NOMO-1 treated with DMSO at 0.1 percent for 48 hours (cell line): ENCODE results near the gene TBC1D24.

ENCODE experiments used
- DNase-seq: peaks from one replicate; lab custom pipeline; 2025; ENCODE audit not compliant: unreplicated experiment; lab: John Stamatoyannopoulos, UW

TBC1D24 gene

DNA sequence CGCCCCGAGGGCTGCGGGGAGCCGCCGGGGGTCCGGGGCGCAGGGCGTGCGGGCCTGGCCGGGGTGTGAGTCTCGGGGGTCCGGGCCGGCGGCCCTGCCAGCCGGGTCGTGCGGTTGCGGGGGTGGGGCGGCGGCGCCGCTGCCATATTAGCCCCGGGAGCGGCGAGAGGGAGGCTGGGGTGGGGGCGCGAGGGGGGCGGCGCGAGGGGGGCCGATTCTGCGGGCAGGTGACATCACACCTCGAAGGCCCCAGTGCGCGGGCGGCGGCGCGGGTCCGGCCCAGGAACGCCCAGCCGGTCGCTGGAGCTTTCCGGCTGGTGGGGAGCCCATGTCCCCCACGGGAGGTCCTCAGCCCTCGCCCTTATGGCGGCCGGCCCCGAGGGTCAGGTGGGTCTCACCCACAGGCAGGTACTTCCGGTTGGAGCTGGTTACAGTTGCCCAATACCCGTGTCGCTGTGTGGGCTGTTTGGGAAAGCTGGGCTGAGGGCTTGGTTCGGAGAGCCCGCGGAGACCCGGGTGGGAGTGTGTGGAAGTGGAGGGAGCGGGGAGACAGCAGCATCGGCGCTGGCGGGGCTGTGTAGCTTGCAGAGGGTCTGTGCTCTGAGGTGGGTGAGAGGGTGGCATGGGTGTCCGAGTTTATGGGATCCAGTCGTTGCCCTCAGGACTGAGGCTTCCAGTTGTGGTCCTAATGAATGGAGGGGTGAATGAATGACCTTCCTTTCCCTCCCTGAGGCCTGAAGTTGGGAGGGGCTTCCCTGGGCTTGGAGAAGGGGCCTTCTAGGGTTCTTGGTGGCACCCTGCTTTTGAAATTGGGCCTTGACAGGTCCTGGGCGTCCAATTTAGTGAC is 39.6 kb downstream of the TBC1D24 start:
- DNase-seq: peak; percentile 2

DNA sequence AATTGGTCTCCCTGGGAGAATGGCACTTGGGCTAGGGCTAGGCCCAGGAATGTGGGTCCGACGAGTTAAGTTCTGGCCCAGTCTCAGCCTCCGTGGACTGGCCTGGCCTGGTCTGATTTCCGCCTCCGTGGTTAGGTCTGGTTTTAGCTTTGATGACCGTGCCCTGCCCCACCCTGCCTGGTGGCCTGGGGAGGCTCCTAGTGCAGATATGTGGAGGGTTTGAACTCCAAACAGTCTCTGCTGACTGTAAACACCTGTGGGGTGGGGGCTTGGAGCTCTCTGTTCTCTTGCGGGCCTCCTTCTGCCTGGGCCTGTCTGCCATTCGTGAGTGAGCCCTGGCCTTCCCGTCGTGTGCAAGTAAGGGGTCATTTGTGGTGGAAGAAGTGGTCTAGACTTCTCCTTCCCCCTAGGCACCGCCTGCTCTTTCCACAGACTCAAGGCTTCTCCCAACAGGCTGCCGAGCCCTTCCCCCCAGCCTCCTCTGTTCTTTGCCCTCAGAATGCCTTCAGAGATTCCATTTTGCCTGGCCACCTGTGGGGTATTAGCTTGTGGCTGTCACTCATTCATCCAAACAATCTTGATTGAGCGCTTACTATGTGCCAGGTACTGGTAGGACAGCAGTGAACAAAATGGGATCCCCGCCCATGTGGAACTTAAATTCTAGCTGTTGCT is 40.4 kb downstream of the TBC1D24 start:
- DNase-seq: peak; percentile 60

DNA sequence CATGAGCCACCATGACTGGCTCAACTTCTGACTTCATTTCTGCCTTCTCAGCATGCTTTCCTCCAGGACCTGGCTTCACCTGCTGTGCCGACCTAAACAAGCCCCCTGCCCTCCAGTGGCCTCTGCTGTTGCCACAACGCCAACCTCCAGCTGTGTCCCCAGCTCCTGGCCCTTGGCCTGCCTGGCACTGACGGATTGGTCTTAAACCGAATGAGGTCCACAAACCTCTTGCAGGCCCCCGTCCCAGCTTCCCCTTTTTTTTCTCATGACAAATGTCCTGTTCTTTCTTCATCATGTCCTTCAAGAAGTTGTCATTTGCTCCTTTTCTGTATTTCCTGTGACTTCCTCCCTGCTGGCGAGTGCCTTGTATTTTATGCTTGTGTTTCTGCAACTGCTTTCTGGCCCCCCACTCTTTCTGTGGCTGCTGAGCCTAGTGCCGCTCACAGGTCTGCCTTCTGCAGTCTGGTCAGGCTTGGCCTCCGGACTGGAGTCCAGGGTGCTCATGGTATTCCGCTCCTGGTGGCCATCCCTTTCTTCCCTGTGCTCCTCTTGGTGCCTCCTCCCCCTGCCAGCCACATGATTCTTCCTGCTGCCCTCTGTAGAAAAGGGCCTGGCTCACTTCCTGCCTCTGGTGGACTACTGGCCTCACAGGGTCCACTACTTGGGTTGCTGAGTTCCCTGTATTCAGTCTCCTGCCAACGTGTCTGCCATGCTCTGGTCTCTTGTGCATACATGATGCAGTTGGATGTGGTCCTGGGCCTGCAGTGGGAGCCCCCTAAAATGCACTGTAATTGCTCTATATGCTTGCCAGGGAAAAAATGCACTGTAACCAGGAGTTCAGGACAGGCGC is 41.7 kb downstream of the TBC1D24 start:
- peak; percentile 92 for DNase-seq

DNA sequence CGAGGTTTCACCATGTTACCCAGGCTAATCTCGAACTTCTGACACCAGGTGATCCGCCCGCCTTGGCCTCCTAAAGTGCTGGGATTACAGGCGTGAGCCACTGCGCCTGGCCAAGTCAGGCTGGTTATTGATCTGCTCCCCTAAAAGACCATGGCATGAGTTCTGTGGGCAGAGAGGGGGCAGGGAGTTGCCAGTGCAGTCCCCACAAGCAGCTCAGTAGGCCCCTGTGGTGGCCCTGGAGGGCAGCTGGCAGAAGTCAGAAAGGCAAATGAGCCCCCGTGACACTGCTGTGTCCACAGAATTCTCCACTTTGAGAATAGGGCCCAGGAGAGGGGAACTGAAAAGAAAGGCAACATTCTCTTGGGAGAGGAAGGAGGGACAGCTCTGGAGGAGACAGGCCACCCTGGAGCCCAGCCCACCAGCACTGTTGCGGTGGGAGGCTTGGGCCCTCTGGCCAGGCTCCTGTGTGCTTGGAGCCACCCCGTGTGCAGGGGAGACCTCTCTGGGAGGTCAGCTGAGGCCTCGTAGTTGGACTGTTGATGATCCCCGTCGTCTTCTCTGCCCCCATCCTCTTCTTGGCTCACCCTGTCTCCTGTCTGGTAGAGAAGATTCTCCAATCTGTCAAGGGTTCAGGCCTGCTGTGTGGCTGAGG is 43.2 kb downstream of the TBC1D24 start:
- no peak for DNase-seq

DNA sequence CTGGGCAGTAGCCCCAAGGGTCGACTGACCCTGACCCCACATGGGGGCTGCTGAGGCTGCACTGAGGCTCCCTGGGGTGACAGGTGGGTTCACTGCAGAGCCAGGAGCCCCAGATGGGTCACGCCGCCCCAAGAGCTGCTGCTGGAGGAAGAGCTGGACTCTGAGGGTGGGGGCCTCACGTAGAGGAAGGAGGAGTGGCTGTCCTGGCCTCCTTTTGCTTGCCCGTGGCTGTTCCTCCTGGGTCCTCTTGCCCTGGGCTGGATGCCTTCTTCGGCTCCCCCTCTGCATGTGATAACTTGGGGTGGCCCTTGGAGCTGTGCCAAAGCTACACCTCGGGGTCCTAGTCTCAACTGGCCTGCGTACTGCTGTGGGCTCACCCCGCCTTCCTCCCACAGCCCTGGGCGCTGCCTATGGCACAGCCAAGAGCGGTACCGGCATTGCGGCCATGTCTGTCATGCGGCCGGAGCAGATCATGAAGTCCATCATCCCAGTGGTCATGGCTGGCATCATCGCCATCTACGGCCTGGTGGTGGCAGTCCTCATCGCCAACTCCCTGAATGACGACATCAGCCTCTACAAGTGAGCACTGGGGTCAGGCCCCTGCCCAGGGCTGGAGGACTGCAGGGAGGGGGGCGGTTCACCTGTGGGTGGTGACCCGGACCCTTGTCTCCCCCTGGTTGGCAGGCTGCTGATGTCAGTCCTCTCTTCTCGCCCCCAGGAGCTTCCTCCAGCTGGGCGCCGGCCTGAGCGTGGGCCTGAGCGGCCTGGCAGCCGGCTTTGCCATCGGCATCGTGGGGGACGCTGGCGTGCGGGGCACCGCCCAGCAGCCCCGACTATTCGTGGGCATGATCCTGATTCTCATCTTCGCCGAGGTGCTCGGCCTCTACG is 44.1 kb downstream of the TBC1D24 start:
- DNase-seq: no peak

DNA sequence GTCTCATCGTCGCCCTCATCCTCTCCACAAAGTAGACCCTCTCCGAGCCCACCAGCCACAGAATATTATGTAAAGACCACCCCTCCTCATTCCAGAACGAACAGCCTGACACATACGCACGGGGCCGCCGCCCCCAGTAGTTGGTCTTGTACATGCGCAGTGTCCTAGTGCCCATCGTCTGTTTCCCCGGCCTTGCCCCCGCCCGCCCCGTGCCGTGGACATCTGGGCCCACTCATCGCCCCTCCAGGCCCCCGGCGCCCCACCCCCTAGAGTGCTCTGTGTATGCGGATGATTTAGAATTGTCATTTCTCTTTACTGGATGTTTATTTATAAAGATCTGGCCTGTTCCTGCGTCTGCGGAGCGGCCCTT is 44.8 kb downstream of the TBC1D24 start:
- DNase-seq: no peak

DNA sequence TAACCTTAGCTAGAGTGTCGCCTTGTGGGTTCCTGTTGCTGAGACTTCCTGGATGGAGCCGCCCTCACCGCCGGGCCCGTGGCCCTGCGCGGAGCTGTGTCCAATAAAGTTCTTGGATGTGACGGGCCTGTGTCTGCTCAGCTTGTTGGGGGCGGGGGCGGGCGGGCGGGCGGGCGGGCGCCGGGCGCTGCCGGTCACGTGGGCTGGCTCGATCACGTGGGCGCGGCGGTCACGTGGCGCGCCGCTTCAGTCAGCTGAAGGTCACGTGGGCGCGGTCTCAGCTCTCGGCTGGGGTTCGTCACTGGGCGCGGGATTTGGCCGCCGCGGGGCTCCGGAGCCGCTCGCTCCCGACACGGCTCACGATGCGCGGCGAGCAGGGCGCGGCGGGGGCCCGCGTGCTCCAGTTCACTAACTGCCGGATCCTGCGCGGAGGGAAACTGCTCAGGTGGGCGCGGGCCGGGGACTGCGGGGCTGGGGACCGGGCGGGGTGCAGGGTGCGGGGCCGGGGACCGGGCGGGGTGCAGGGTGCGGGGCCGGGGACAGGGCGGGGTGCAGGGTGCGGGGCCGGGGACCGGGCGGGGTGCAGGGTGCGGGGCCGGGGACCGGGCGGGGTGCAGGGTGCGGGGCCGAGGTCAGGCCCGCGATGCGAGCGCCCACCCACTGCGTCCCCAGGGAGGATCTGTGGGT is 45.3 kb downstream of the TBC1D24 start, which contains the start of gene AMDHD2:
Gene AMDHD2 (plus strand): TSS at position 275 of the 687 bp plus-strand sequence. CDS start 88 bp downstream, at position 363.
- DNase-seq: peak; percentile 94

DNA sequence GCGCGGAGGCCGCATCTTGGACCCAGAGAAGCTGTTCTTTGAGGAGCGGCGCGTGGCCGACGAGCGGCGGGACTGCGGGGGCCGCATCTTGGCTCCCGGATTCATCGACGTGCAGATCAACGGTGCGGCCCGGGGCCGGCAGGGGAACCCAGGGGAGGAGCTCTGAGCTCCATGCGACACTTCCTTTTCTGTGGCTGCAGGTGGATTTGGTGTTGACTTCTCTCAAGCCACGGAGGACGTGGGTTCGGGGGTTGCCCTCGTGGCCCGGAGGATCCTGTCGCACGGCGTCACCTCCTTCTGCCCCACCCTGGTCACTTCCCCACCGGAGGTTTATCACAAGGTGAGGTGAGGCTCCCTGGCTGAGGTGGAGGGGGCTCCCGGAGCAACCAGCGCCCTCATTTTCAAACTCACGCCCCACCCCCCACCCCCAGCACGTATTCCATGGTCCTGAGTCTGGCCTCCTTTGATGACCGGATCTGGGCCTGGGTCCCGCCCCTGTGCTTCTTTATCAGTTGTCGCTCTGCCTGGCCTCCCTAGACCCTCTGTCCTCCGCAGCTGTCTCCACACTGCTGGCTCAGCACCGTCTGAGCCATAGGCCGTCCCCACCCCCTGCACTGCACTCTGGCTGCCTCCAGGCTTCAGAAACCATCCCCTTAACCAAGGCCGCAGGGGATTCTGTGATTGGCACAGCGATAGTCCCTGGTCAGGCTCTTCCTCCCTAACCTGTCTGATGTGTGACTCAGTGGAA is 46.0 kb downstream of the TBC1D24 start:
- peak; percentile 19 for DNase-seq

DNA sequence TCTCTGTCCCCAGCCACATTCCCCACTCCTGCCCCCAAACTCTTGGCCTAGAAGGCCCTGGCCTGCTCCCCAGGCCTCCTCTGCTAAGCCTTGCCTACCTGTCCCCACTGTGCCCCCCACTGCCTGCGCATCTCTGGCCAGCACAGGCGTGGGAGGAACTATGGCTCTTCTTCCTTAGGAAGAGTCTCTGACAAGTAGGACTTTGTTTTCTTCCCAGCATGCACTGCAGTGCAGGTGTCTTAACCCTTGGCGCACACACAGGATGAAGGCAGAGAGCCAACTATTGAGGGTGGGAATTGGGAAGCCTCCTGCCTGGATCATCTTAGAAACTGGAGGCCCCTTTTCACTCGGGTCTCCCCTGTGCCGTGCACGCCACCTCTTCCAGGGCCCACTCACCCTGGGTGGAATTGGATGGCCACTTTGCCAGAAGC is 48.9 kb downstream of the TBC1D24 start:
- DNase-seq: no peak

DNA sequence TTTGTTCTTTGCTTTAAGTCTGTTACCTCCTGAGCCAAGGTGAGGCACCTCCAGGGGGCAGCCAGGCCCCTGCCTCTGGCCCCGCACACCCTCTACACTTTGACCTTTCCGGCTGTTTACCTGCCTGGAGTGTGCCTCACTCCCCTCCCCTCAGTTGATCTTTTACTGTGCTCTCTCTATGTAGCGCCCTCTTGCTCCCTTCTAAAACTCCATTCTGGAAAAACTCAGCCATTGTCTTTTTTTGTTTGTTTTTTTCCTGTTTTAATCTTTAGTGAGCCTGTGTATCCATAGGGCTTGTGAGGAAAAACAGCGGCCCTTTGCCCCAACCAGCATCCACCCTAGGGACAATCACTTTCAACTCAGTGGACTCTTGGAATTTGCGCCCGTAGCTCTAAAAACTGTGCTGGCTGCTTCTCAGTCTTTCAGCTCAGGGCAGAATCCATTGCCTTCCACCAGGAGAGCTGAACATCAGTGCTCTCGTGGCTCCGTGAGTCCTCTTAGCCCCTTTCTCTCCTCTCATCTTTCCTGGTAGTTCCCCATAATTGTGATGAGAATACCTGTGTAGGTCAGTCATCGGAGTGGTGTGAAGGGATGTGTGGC is 49.5 kb downstream of the TBC1D24 start:
- DNase-seq: no peak

DNA sequence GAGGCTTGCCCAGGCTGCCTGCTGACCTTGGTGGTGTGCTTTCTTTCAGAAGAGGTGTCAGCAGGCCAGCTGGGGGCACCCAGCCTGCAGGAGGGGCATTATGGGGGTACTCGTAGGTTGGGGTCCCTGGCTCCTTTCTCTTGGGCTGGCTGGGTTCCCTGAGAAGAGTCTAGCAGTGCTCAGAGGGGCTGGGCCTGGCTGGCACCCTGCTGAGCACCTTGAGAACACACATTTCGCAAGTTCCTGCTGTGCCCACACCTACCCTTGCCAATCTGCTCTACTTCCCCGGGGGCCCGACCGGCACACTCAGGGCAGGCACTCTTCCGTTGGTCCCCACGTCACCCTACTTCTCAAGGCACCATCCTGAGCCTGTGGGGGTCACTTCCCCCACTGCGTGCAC is 51.2 kb downstream of the TBC1D24 start:
- no peak for DNase-seq

DNA sequence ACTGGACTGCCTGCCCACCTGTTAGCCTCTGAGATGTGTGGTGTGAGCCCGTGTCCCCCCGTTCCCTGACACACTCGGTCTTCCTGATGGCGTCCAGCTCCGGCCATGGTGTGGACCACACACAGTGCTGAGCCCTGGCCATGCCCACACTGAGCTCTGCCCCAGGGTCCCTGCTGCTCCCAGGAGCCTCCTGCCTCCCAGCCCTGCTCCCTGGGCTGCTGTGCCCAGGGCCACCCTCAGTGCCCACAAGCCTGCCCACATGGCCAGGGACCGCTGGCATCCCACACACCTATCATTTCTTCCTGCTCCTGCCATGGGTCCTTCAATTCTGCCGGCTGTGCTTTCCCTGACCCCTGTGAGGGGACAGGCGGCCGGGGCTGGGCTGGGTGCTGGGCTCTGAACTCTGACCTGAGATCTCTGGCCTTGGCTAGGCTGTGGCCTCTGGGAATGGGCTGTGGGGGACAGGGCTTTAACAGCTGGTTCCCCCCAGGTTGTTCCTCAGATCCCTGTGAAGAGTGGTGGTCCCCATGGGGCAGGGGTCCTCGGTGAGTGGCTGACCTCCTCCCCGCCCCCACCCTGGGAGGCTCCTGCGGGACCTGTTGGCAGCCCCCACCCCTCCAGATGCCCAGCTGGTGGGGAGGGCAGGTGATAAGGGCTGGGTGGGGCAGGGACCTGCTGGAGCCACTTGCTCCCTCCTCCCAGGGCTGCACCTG is 52.3 kb downstream of the TBC1D24 start:
- no peak for DNase-seq

DNA sequence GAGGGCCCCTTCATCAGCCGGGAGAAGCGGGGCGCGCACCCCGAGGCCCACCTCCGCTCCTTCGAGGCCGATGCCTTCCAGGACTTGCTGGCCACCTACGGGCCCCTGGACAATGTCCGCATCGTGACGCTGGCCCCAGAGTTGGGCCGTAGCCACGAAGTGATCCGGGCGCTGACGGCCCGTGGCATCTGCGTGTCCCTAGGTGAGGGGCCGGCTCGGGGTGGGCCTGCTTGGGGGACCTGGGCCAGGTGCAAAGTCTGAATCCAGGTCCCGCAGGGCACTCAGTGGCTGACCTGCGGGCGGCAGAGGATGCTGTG is 52.8 kb downstream of the TBC1D24 start:
- no peak for DNase-seq

DNA sequence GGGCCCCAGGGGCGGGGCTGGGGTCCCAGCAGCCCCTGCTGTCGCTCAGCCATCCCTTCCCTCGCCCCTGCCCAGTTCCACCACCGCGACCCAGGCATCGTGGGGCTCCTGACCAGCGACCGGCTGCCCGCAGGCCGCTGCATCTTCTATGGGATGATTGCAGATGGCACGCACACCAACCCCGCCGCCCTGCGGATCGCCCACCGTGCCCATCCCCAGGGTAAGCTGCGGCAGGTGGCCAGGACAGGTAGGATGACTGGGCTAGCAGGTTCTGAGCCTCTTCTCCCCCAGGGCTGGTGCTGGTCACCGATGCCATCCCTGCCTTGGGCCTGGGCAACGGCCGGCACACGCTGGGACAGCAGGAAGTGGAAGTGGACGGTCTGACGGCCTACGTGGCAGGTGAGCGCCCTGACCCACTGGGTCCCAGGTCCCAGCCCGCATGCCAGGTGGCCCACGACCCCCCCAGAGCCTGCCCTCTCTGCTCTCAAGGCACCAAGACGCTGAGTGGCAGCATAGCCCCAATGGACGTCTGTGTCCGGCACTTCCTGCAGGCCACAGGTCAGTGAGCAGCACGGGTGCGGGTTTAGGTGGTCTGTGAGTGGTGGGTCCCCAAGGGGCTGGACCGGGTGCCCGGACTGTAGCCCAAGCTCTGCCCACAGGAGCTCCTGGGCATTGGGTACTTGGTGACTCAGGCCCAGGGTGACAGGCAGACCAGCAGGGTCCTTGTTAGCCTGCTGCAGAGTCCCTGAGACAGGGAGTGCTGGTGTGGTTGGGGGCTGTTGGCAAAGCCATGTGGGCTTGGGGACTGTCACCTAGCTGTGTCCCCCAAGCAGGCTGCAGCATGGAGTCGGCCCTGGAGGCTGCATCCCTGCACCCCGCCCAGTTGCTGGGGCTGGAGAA is 53.5 kb downstream of the TBC1D24 start:
- DNase-seq: no peak

DNA sequence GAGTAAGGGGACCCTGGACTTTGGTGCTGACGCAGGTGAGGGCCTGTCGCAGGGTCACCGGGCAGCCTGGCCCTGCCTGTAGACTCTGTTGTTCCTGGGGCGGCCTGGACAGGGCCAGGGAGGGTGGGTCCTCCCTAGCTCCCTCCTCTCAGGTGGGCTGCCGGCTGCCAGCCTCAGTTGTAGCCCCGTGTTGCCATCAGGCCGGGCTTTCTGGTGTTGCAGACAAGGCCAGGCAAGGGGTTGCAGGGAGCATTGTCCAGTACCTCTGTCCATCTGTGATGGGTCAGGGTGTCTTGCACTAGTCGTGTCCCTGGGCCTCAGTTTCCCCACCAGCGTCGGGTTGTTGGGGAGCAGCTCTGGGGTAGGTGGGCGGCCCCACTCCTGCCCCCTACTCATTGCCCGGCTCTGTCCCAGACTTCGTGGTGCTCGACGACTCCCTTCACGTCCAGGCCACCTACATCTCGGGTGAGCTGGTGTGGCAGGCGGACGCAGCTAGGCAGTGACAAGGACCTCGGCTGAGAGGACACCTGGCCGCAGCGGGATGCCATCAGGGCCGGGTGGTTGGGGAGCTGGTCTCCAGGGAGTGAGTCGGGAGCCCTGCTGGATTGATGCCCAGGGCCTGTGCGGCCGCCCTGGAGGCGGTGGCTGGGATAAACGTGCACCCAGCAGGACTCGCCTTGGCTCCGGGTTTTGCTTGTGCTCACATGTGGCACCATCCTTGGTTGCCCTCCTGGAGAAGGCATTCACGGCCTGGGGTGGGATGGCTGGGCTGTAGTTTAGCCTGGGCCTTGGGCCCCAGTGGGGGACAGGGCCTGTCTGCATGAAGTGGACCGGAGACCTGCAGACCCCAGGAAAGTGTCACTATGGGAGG is 54.4 kb downstream of the TBC1D24 start:
- no peak for DNase-seq
